Measurements from ENCODE around the gene NRDE2. TPM values are rescaled to one million over a fixed set of nuclear protein-coding genes. Genes with fewer than 3 reads are reported as not detected.

Gene NRDE2
- total RNA-seq, 1 experiment from 2014 or later: 16.5 TPM

- intact Hi-C loops (cut with micrococcal nuclease; ENCODE audit: unreplicated experiment): no loop called here
- no peak for DNase-seq (ENCODE audit: low read depth, low spot score)
- no peak for TF ChIP-seq SIN3A (IDR thresholded peaks at IDR 0.05; ENCODE audit: borderline replicate concordance, insufficient read depth, low read depth, low read length)
- no peak for TF ChIP-seq CTCF (IDR thresholded peaks at IDR 0.05)
- no peak for TF ChIP-seq POLR2AphosphoS5 (IDR thresholded peaks at IDR 0.05; ENCODE audit: low read depth, low read length)
- TF ChIP-seq TCF7L2 (IDR thresholded peaks at IDR 0.05; ENCODE audit: low read depth, low read length): no peak
- TF ChIP-seq REST (IDR thresholded peaks at IDR 0.05; ENCODE audit: insufficient read depth in 1 of 2, low read depth in 2 of 2, low read length in 1 of 2): no peak
- POLR2A ChIA-PET: no interaction called here
- Histone ChIP-seq H3K27ac (ENCODE audit: low read length) (no peak overlapping the region), H3K27me3 (ENCODE audit: control insufficient read depth, insufficient read depth, low read length) (no peaks in the 10 kb centered on the region), H3K4me3 (ENCODE audit: low read depth in 2 of 2, low read length in 2 of 2) (no peak overlapping the region), H3K4me1 (ENCODE audit: control insufficient read depth, insufficient read depth, low read length) (no peaks in the 10 kb centered on the region), H3K9me3 (ENCODE audit: control insufficient read depth, insufficient read depth, low read depth, low read length) (peaks cover 7% of the 10 kb centered on the region), H3K36me3 (ENCODE audit: control insufficient read depth, insufficient read depth, low read length) (no peaks in the 10 kb centered on the region)
- ATAC-seq: no peak
- in situ Hi-C loops (cut with HindIII; ENCODE audit: low pct_unique_long_range_greater_than_20kb, low sequenced_read_pairs): no loop called here
- CTCF ChIA-PET: no interaction called here
- BruUV-seq (replicated peaks): no TSS peak
Observed at GRCh38 chr14:90242444-90242843, 89.3 kb downstream of the NRDE2 start.

- ChIA-PET CTCF (no interaction called here), POLR2A (no interaction called here)
- DNase-seq (ENCODE audit: low read depth, low spot score) (no peak), ATAC-seq (no peak)
- H3K36me3 ChIP-seq (ENCODE audit: control insufficient read depth, insufficient read depth, low read length): no peaks in the 10 kb centered on the region
- in situ Hi-C loops (cut with HindIII; ENCODE audit: low pct_unique_long_range_greater_than_20kb, low sequenced_read_pairs): no loop called here
- no peaks in the 10 kb centered on the region for H3K27me3 ChIP-seq (ENCODE audit: control insufficient read depth, insufficient read depth, low read length)
- H3K9me3 ChIP-seq (ENCODE audit: control insufficient read depth, insufficient read depth, low read depth, low read length): peaks cover 7% of the 10 kb centered on the region
- H3K4me3 ChIP-seq (ENCODE audit: low read depth in 2 of 2, low read length in 2 of 2): no peak overlapping the region
- no peak overlapping the region for H3K27ac ChIP-seq (ENCODE audit: low read length)
- BruUV-seq (replicated peaks): no TSS peak
- no peaks in the 10 kb centered on the region for H3K4me1 ChIP-seq (ENCODE audit: control insufficient read depth, insufficient read depth, low read length)
- TF ChIP-seq REST (IDR thresholded peaks at IDR 0.05; ENCODE audit: insufficient read depth in 1 of 2, low read depth in 2 of 2, low read length in 1 of 2) (no peak), TCF7L2 (IDR thresholded peaks at IDR 0.05; ENCODE audit: low read depth, low read length) (no peak), POLR2AphosphoS5 (IDR thresholded peaks at IDR 0.05; ENCODE audit: low read depth, low read length) (no peak), CTCF (IDR thresholded peaks at IDR 0.05) (no peak), SIN3A (IDR thresholded peaks at IDR 0.05; ENCODE audit: borderline replicate concordance, insufficient read depth, low read depth, low read length) (no peak)
- intact Hi-C loops (cut with micrococcal nuclease; ENCODE audit: unreplicated experiment): loop anchor here (5.0 kb wide), 1 partner anchor 127 kb away; no protein-coding TSS in a partner anchor
Observed at GRCh38 chr14:90239139-90239538, 92.6 kb downstream of the NRDE2 start.
